Endothelial cell of umbilical vein (primary cell): ENCODE results near the gene SLCO2B1. TPM values are rescaled to one million over a fixed set of nuclear protein-coding genes. Genes with fewer than 3 reads are reported as not detected.

ENCODE experiments used
- BruUV-seq: library from RNA; stranded (reverse); fragments of 400-500 nt; replicated peaks from 2 replicates; lab custom pipeline; 2021; lab: Mats Ljungman, UMichigan
- CTCF ChIA-PET: fragments of 300-600, 350-600 bp; sonication (Branson Sonifier 250); formaldehyde crosslinking; loops from one replicate; lab custom pipeline; 2021; ENCODE audit warnings: antibody characterized with exemption, inconsistent platforms; lab: Charles Lee
- POLR2A ChIA-PET: fragments of 300-600, 350-600 bp; sonication (Branson Sonifier 250); formaldehyde crosslinking; loops from one replicate; lab custom pipeline; 2021; ENCODE audit warnings: antibody characterized with exemption, inconsistent platforms; lab: Charles Lee
- DNase-seq: peaks from one replicate; pipeline ENCODE4 v3.0.0-alpha.2; 2011; ENCODE audit warnings: low read depth, low spot score
- FAIRE-seq: peaks from 2 replicates; lab custom pipeline; 2011; peaks lifted over from hg19 to GRCh38; lab: Jason Lieb, UNC
- H2AFZ ChIP-seq: 2 replicates; pipeline ENCODE4 v1.6.0; 2012; ENCODE audit warnings: low read depth, low read length, control low read depth, inconsistent platforms
- H3K27ac ChIP-seq: 2 replicates; pipeline ENCODE4 v1.5.1; 2011; ENCODE audit warnings: low read depth, mild to moderate bottlenecking, control low read depth, low read length, moderate library complexity; ENCODE audit not compliant: insufficient read depth
- H3K27me3 ChIP-seq, 2 experiments: 2 replicates each; pipeline versions ENCODE4 v1.6.0 to v1.6.1; 2011; ENCODE audit warnings: low read length in 2 of 2, mixed read lengths in 1 of 2; ENCODE audit not compliant: control insufficient read depth in 2 of 2, insufficient read depth in 2 of 2
- H3K36me3 ChIP-seq, 2 experiments: 2 replicates in 1 of 2; 3 replicates in 1 of 2; pipeline ENCODE4 v1.5.1; 2011; ENCODE audit warnings: low read length in 2 of 2, mild to moderate bottlenecking in 1 of 2, moderate library complexity in 1 of 2; ENCODE audit not compliant: control insufficient read depth in 2 of 2, insufficient read depth in 2 of 2; ENCODE audit errors: extremely low read depth in 1 of 2
- H3K4me1 ChIP-seq: 3 replicates; pipeline ENCODE4 v1.5.1; 2011; ENCODE audit warnings: mild to moderate bottlenecking, low read length; ENCODE audit not compliant: control insufficient read depth, insufficient read depth; ENCODE audit errors: extremely low read depth
- H3K4me2 ChIP-seq: 2 replicates; pipeline ENCODE4 v1.6.1; 2011; ENCODE audit warnings: low read length, control low read depth, mixed read lengths; ENCODE audit not compliant: insufficient read depth
- H3K4me3 ChIP-seq, 3 experiments: fragments of 200-600 bp in 1 of 3; sonication (generic), shearing (Covaris generic) in 1 of 3; replicated peaks in 1 of 3; 2 replicates each; pipeline ENCODE4 v1.5.1; 2011 to 2016; ENCODE audit warnings: control low read depth in 3 of 3, low read length in 3 of 3, mild to moderate bottlenecking in 2 of 3, inconsistent platforms in 1 of 3, low read depth in 1 of 3, moderate library complexity in 1 of 3; ENCODE audit not compliant: insufficient read depth in 1 of 3
- H3K79me2 ChIP-seq: 2 replicates; pipeline ENCODE4 v1.6.0; 2012; ENCODE audit warnings: low read length, inconsistent platforms; ENCODE audit not compliant: control insufficient read depth, insufficient read depth
- H3K9ac ChIP-seq: replicated peaks from 2 replicates; pipeline ENCODE3; 2011; ENCODE audit warnings: low read length, control low read depth; ENCODE audit not compliant: insufficient read depth; ENCODE audit errors: extremely low read depth
- H3K9me1 ChIP-seq: replicated peaks from 3 replicates; pipeline ENCODE4 v1.6.0; 2011; ENCODE audit warnings: mild to moderate bottlenecking, low read length; ENCODE audit not compliant: control insufficient read depth, insufficient read depth; ENCODE audit errors: extremely low read depth
- H3K9me3 ChIP-seq: replicated peaks from 2 replicates; pipeline ENCODE4 v1.5.1; 2012; ENCODE audit warnings: low read length, inconsistent platforms; ENCODE audit not compliant: control insufficient read depth, insufficient read depth
- H4K20me1 ChIP-seq: replicated peaks from 2 replicates; pipeline ENCODE3; 2011; ENCODE audit warnings: mild to moderate bottlenecking, low read length; ENCODE audit not compliant: control insufficient read depth, insufficient read depth; ENCODE audit errors: extremely low read depth
- CTCF ChIP-seq, 2 donors: IDR thresholded peaks; 1 replicate in 1 of 2; 2 replicates in 1 of 2; pipeline ENCODE4 v1.5.1; 2011; ENCODE audit warnings: low read length in 2 of 2, mild to moderate bottlenecking in 2 of 2, moderate library complexity in 2 of 2, control low read depth in 1 of 2, inconsistent platforms in 1 of 2, low read depth in 1 of 2; ENCODE audit not compliant: insufficient read depth in 1 of 2; ENCODE audit errors: extremely low read depth in 1 of 2
- EZH2 ChIP-seq: IDR thresholded peaks from 2 replicates; pipeline ENCODE4 v1.6.1; 2012; ENCODE audit warnings: borderline replicate concordance, low read depth, mild to moderate bottlenecking, moderate library complexity, low read length, inconsistent platforms; ENCODE audit not compliant: severe bottlenecking
- GATA2 ChIP-seq: IDR thresholded peaks from 2 replicates; pipeline ENCODE4 v1.7.0; 2011; ENCODE audit warnings: low read depth, mild to moderate bottlenecking, moderate library complexity, mixed read lengths, low read length; ENCODE audit not compliant: insufficient read length, insufficient read depth
- JUN ChIP-seq: IDR thresholded peaks from 2 replicates; pipeline ENCODE4 v1.6.1; 2011; ENCODE audit warnings: borderline replicate concordance, low read depth; ENCODE audit not compliant: insufficient read length, insufficient read depth
- MAX ChIP-seq: IDR thresholded peaks from 2 replicates; pipeline ENCODE4 v1.6.1; 2011; ENCODE audit not compliant: insufficient read depth, insufficient read length
- MYC ChIP-seq: IDR thresholded peaks from one replicate; pipeline ENCODE4 v1.6.1; 2011; ENCODE audit warnings: mild to moderate bottlenecking, low read depth, low read length
- POLR2A ChIP-seq: IDR thresholded peaks from 2 replicates; pipeline ENCODE4 v1.6.1; 2012; ENCODE audit warnings: low read depth, mild to moderate bottlenecking, control low read depth, low read length
- POLR2AphosphoS5 ChIP-seq: IDR thresholded peaks from 2 replicates; pipeline ENCODE4 v1.6.1; 2012; ENCODE audit warnings: low read depth, mild to moderate bottlenecking, control low read depth, low read length, moderate library complexity; ENCODE audit not compliant: insufficient read depth
- dilution Hi-C: fragments of 300-500 bp; cut with MboI; formaldehyde crosslinking; loops from one replicate; pipeline ENCODE4 v1.15.0; 2019; ENCODE audit warnings: low sequenced_read_pairs; ENCODE audit not compliant: extremely low pct_ligation_motif_present
- intact Hi-C: fragments of 100-400 bp; cut with micrococcal nuclease; formaldehyde crosslinking; loops from one replicate; pipeline ENCODE4 v1.10.0; 2022
- polyA plus RNA-seq, 4 experiments: library from polyadenylated mRNA; depleted of rRNA in 3 of 4; stranded (reverse) in 3 of 4; unstranded in 1 of 4; fragments of >200 nt; gene quantifications; 2 replicates each; pipeline versions ENCODE4 v1.2.1 to v1.2.3, GENCODE V29; 2011 to 2012; ENCODE audit warnings: missing spikeins in 1 of 4
- total RNA-seq: library from RNA; stranded (reverse); gene quantifications from 2 replicates; pipeline ENCODE4 v1.2.3, GENCODE V29; 2021

SLCO2B1 gene
- total and polyA plus RNA-seq, 2 donors (not counting 3 experiments of a cell fraction or from before 2014, with no cell fraction given), result 0.04 TPM; not detected in 1

- TF ChIP-seq MAX (no peak), POLR2AphosphoS5 (no peak), GATA2 (no peak), POLR2A (no peak), EZH2 (no peak), MYC (no peak), JUN (no peak), CTCF (IDR thresholded peaks at IDR 0.05; ENCODE audit: extremely low read depth in 1 of 2, insufficient read depth in 1 of 2, low read depth in 1 of 2, low read length in 2 of 2) (no peak)
- Histone ChIP-seq H2AFZ (no peak overlapping the region), H3K9me3 (no peaks in the 10 kb centered on the region), H3K4me3 (no peak overlapping the region), H3K79me2 (no peaks in the 10 kb centered on the region), H3K27me3 (peaks cover 11 to 14% of the 10 kb centered on the region in 2 experiments), H3K4me1 (no peaks in the 10 kb centered on the region), H3K9me1 (no peaks in the 10 kb centered on the region), H3K36me3 (no peaks in the 10 kb centered on the region), H3K9ac (no peak overlapping the region), H3K27ac (no peak overlapping the region), H4K20me1 (no peaks in the 10 kb centered on the region), H3K4me2 (no peak overlapping the region)
- ChIA-PET POLR2A (no interaction called here), CTCF (interaction anchor here (1.0 to 4.4 kb wide), 5 partner anchors 11 to 41 kb away, joined by 3 to 25 read pairs (median 4); no protein-coding TSS in a partner anchor)
- intact Hi-C loops (no loop called here), dilution Hi-C loops (no loop called here)
- DNase-seq (no peak), FAIRE-seq (no peak)
- BruUV-seq, result no TSS peak
Measured at GRCh38 chr11:75182664-75183063, 31.8 kb downstream of the SLCO2B1 start.
